HepG2 (cell line): ENCODE data around the gene CFAP90. TPM values are rescaled to one million over a fixed set of nuclear protein-coding genes. Genes with fewer than 3 reads are reported as not detected.
A peak's percentile ranks its signal among the peaks of the same experiment; 100 is the strongest.

ENCODE experiments used
- ATAC-seq: fragments of 200-7000 bp; cut with Tn5 transposase; 3 replicates; pipeline ENCODE4 v1.9.1; 2020; ENCODE audit warnings: mild to moderate bottlenecking, moderate library complexity
- BruUV-seq: library from RNA; stranded (reverse); fragments of 400-500 nt; replicated peaks from 2 replicates; lab custom pipeline; 2021; lab: Mats Ljungman, UMichigan
- CTCF ChIA-PET: fragments of 300-600 bp; formaldehyde crosslinking; extraction: SDS; loops from one replicate; lab custom pipeline; 2021; ENCODE audit warnings: low total read pairs, inconsistent platforms, low intra/inter-chr PET ratio; lab: Yijun Ruan, JAX
- POLR2A ChIA-PET: fragments of 350-600 bp; sonication (Branson Sonifier 250); formaldehyde crosslinking; loops from one replicate; lab custom pipeline; 2020; ENCODE audit warnings: antibody characterized with exemption, inconsistent platforms; lab: Yijun Ruan, JAX
- DNase-seq: peaks from one replicate; pipeline ENCODE4 v3.0.0-alpha.2; 2015; ENCODE audit warnings: low spot score
- FAIRE-seq: peaks from 3 replicates; lab custom pipeline; 2011; peaks lifted over from hg19 to GRCh38; lab: Jason Lieb, UNC
- H2AFZ ChIP-seq: one replicate; pipeline ENCODE4 v1.6.1; 2011; ENCODE audit warnings: low read length, inconsistent platforms
- H3K27ac ChIP-seq: fragments of 300-600 bp; 3 replicates; pipeline ENCODE4 v1.8.0; 2011; ENCODE audit warnings: mixed run types, mild to moderate bottlenecking, mixed read lengths, low read length, inconsistent platforms; ENCODE audit not compliant: insufficient read depth; ENCODE audit errors: extremely low read length
- H3K27me3 ChIP-seq, 2 experiments: fragments of 200-600 bp in 1 of 2; 2 replicates in 1 of 2; 3 replicates in 1 of 2; pipeline versions ENCODE4 v1.6.0 to v1.8.0; 2011; ENCODE audit warnings: low read length in 2 of 2, mild to moderate bottlenecking in 2 of 2, moderate library complexity in 2 of 2, inconsistent platforms in 1 of 2; ENCODE audit not compliant: insufficient read depth in 2 of 2, control insufficient read depth in 1 of 2
- H3K36me3 ChIP-seq, 2 experiments: fragments of 200-600 bp in 1 of 2; replicated peaks in 1 of 2; 2 replicates in 1 of 2; 3 replicates in 1 of 2; pipeline versions ENCODE4 v1.5.1 to v1.8.0; 2011; ENCODE audit warnings: low read length in 2 of 2, inconsistent platforms in 1 of 2; ENCODE audit not compliant: insufficient read depth in 2 of 2, control insufficient read depth in 1 of 2
- H3K4me1 ChIP-seq: 2 replicates; pipeline ENCODE4 v1.5.1; 2012; ENCODE audit warnings: low read length, inconsistent platforms; ENCODE audit not compliant: insufficient read depth
- H3K4me2 ChIP-seq: 2 replicates; pipeline ENCODE4 v1.6.0; 2011; ENCODE audit warnings: low read depth, low read length, inconsistent platforms
- H3K4me3 ChIP-seq, 3 experiments: fragments of 200-600 bp in 1 of 3; sonication (generic), shearing (Covaris generic) in 1 of 3; replicated peaks in 1 of 3; 2 replicates each; pipeline ENCODE4 v1.5.1; 2011 to 2016; ENCODE audit warnings: low read length in 3 of 3, inconsistent platforms in 2 of 3, low read depth in 2 of 3, mild to moderate bottlenecking in 2 of 3, control low read depth in 1 of 3, mixed read lengths in 1 of 3; ENCODE audit not compliant: insufficient read depth in 1 of 3
- H3K79me2 ChIP-seq: one replicate; pipeline ENCODE4 v1.6.1; 2011; ENCODE audit warnings: low read length, inconsistent platforms; ENCODE audit not compliant: insufficient read depth
- H3K9ac ChIP-seq: 2 replicates; pipeline ENCODE4 v1.6.0; 2011; ENCODE audit warnings: mild to moderate bottlenecking, low read depth, low read length, inconsistent platforms; ENCODE audit not compliant: insufficient read depth
- H3K9me3 ChIP-seq: 2 replicates; pipeline ENCODE4 v1.5.1; 2012; ENCODE audit warnings: mild to moderate bottlenecking, low read length
- H4K20me1 ChIP-seq: 2 replicates; pipeline ENCODE4 v1.6.0; 2011; ENCODE audit warnings: inconsistent platforms, mild to moderate bottlenecking, low read length, moderate library complexity; ENCODE audit not compliant: insufficient read depth
- ARID5B ChIP-seq: IDR thresholded peaks from 2 replicates; pipeline ENCODE4 v1.4.0; 2020; ENCODE audit warnings: mild to moderate bottlenecking, missing genetic modification reagents
- ASH2L ChIP-seq: fragments of 300-600, 200-600 bp; sonication (generic); IDR thresholded peaks from 2 replicates; pipeline ENCODE4 v1.7.0; 2017; ENCODE audit warnings: low read depth, mild to moderate bottlenecking, moderate library complexity, mixed read lengths, low read length; ENCODE audit not compliant: insufficient read length
- ATF7 ChIP-seq, 2 experiments: fragments of 450-650 bp in 1 of 2; sonication (generic) in 1 of 2; formaldehyde crosslinking in 1 of 2; IDR thresholded peaks; 2 replicates each; pipeline versions ENCODE4 v1.4.0 to v1.6.1; 2016 to 2020; ENCODE audit warnings: antibody characterized with exemption in 1 of 2, mild to moderate bottlenecking in 1 of 2, missing genetic modification reagents in 1 of 2
- JUN ChIP-seq: sonication (generic); formaldehyde crosslinking; IDR thresholded peaks from 2 replicates; pipeline ENCODE4 v1.4.0; 2020; ENCODE audit warnings: mild to moderate bottlenecking, missing genetic modification reagents
- KMT2B ChIP-seq: IDR thresholded peaks from 2 replicates; pipeline ENCODE4 v1.6.1; 2016; ENCODE audit warnings: missing genetic modification reagents, missing compliant biosample characterization
- SUZ12 ChIP-seq: fragments of 150-350 bp; IDR thresholded peaks from 2 replicates; pipeline ENCODE4 v1.6.1; 2014; ENCODE audit warnings: low read depth, low read length
- ZNF441 ChIP-seq: sonication (generic); formaldehyde crosslinking; IDR thresholded peaks from 2 replicates; pipeline ENCODE4 v1.7.0; 2021; ENCODE audit warnings: missing genetic modification reagents, borderline replicate concordance
- ZNF460 ChIP-seq: sonication (generic); formaldehyde crosslinking; IDR thresholded peaks from 2 replicates; pipeline ENCODE4 v1.5.1; 2020; ENCODE audit warnings: missing genetic modification reagents, mild to moderate bottlenecking, borderline replicate concordance
- ZNF569 ChIP-seq: sonication (generic); formaldehyde crosslinking; IDR thresholded peaks from 2 replicates; pipeline ENCODE4 v1.5.0; 2020; ENCODE audit warnings: mild to moderate bottlenecking, missing genetic modification reagents, moderate library complexity, borderline replicate concordance
- WGBS: methylation state at CpG from one replicate; pipeline ENCODE4 v1.1.6; 2017; ENCODE audit warnings: low lambda C conversion rate; 5-methylcytosine and 5-hydroxymethylcytosine counted together
- in situ Hi-C: cut with HindIII; loops from 2 replicates; pipeline ENCODE4 v1.10.0; 2017; ENCODE audit warnings: low pct_unique_long_range_greater_than_20kb; ENCODE audit not compliant: extremely low pct_ligation_motif_present
- intact Hi-C: fragments of 100-400 bp; cut with micrococcal nuclease; formaldehyde crosslinking; loops from one replicate; pipeline ENCODE4 v1.10.0; 2022; ENCODE audit not compliant: unreplicated experiment
- polyA plus RNA-seq, 8 experiments: library from polyadenylated mRNA; depleted of rRNA in 3 of 8; stranded (reverse) in 7 of 8; unstranded in 1 of 8; fragments of >200 nt; fragmentation: Illumina TruSeq in 4 of 8; extraction: Trizol in 4 of 8; gene quantifications; 2 replicates each; pipeline versions ENCODE4 v1.2.1 to v1.2.3, GENCODE V29; 2011 to 2016; ENCODE audit warnings: low read depth in 4 of 8, missing spikeins in 1 of 8, mixed read lengths in 1 of 8; ENCODE audit not compliant: insufficient read depth in 1 of 8
- total RNA-seq, 5 experiments: library from RNA; depleted of rRNA; stranded (reverse); fragments of >200 nt; fragmentation: Illumina TruSeq; extraction: Trizol; gene quantifications; 2 replicates each; pipeline ENCODE4 v1.2.3, GENCODE V29; 2016; ENCODE audit warnings: low read depth in 1 of 5

The CFAP90 gene
- total and polyA plus RNA-seq, 2 of the 13 experiments (the other 11 are each of a cell fraction or from before 2014, with no cell fraction given) = 0.11 TPM; not detected in 1

DNA sequence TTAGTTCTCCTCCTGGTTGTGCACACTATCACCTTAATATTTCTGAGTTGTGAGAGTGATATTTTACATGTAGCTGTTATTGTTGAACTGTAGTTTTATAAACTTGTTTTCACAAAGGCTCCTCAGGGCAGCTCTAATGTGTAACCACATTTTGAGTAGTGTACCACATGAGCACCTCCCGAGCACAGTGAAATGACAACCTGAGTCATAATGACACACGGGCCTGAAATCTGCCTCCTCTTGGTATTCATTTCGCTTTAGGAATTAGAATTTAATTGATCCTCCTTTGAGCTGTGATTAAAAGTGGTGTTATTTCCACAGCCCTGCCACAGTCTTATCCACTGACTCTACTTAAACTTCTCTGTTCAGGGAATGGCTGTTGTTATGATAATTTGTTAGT, 25.9 kb upstream of the CFAP90 start:
- no peak for ATAC-seq
- no peak for DNase-seq
- Histone ChIP-seq H3K27ac (peak overlapping the region; percentile 32), H3K4me2 (no peak overlapping the region), H2AFZ (no peak overlapping the region), H3K27me3 (no peaks in the 10 kb centered on the region), H3K36me3 (peaks cover 18 to 64% of the 10 kb centered on the region in 2 experiments), H3K9ac (no peak overlapping the region), H3K4me3 (no peak overlapping the region), H3K4me1 (peaks cover 65% of the 10 kb centered on the region), H4K20me1 (no peaks in the 10 kb centered on the region; the same call in 1 of the 2 replicates), H3K9me3 (no peaks in the 10 kb centered on the region), H3K79me2 (peaks cover 74% of the 10 kb centered on the region)
- no peak for FAIRE-seq
- 90% methylated on average over 3 of the region's 3 CpGs for WGBS
- POLR2A ChIA-PET = interaction anchor here (2.4 kb wide), 1 partner anchor 8 kb away, joined by 16 read pairs; the partner anchor contains the start of genes FASTKD3 and MTRR
- TF ChIP-seq JUN (CRISPR knock-in tag) = no peak
- no peak for TF ChIP-seq ATF7 (IDR thresholded peaks at IDR 0.05)
- no peak for TF ChIP-seq ATF7 (CRISPR knock-in tag; IDR thresholded peaks at IDR 0.05)
- no peak for TF ChIP-seq SUZ12
- no peak for TF ChIP-seq ZNF460 (CRISPR knock-in tag)
- no peak for TF ChIP-seq ZNF441 (CRISPR knock-in tag)
- no peak for TF ChIP-seq ASH2L
- no peak for TF ChIP-seq ARID5B (CRISPR knock-in tag)
- no peak for TF ChIP-seq KMT2B
- TF ChIP-seq ZNF569 (CRISPR knock-in tag) = no peak
- CTCF ChIA-PET = no interaction called here
- intact Hi-C loops (no loop called here), in situ Hi-C loops (no loop called here)
- BruUV-seq = no TSS peak
